GM12873 (cell line): Measurements from ENCODE around the gene CAPN9.

Source experiments
- TF ChIP-seq, protein P1 (sequence below): IDR thresholded peaks from 2 replicates; pipeline ENCODE4 v1.5.1; 2012; ENCODE audit warnings: low read depth, mild to moderate bottlenecking, moderate library complexity, low read length, control low read depth; ENCODE audit not compliant: insufficient read depth; ENCODE audit errors: missing control alignments

Gene CAPN9

GRCh38 chr1:230702934-230703678 is 44.1 kb upstream of the CAPN9 start:
- TF ChIP-seq, protein P1, sequence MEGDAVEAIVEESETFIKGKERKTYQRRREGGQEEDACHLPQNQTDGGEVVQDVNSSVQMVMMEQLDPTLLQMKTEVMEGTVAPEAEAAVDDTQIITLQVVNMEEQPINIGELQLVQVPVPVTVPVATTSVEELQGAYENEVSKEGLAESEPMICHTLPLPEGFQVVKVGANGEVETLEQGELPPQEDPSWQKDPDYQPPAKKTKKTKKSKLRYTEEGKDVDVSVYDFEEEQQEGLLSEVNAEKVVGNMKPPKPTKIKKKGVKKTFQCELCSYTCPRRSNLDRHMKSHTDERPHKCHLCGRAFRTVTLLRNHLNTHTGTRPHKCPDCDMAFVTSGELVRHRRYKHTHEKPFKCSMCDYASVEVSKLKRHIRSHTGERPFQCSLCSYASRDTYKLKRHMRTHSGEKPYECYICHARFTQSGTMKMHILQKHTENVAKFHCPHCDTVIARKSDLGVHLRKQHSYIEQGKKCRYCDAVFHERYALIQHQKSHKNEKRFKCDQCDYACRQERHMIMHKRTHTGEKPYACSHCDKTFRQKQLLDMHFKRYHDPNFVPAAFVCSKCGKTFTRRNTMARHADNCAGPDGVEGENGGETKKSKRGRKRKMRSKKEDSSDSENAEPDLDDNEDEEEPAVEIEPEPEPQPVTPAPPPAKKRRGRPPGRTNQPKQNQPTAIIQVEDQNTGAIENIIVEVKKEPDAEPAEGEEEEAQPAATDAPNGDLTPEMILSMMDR: no peak

DNA sequence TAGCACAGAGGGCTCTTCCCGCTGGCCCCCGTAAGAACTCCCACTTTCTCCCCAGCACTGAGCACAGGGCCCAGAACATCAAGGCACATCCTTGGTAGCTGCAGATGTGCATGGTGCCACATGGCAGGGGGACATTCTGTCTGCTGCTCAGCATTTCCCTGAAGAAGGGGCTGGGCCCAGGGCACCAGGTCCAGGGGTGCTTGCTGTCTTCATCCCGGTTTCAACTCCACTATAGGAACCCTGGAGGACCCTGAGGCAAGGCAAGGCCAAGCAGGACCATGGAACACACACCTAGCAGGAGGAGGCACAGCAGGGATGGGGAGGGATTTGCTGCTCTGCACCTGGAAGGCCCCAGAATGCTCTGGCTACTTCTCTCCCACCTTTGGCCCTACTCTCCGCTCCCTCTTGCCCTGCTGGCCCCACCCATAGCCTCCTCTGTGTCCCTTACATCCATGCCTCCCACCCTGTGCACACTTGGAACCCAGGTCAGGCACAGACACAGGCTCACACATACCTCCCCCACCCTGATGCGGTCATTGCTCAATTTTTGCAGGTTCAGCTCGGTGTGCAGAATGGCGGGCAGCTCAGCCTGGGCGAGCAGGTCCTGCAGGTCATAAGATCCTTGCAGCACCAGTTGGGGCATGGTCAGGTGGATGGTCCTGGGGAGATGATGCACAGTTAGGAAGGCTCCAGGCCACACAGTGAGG is 43.4 kb upstream of the CAPN9 start:
- TF ChIP-seq, protein P1: no peak

DNA sequence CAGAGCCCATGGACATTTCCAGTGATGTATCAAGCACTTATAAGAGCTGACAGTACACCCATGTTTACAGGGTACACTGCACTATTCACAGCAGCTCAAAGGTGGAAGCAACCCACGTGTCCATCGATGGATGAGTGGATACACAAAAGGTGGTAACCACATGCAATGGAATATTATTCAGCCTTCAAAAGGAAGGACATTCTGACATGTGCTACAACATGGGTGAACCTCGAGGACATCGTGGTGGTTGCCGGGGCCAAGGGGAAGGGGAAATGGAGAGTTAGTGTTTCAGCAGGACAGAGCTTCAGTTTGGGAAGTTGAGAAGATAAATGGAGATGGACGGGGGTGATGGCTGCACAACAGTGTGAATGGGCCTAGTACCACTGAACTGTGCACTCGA is 42.4 kb upstream of the CAPN9 start:
- TF ChIP-seq, protein P1: no peak

DNA sequence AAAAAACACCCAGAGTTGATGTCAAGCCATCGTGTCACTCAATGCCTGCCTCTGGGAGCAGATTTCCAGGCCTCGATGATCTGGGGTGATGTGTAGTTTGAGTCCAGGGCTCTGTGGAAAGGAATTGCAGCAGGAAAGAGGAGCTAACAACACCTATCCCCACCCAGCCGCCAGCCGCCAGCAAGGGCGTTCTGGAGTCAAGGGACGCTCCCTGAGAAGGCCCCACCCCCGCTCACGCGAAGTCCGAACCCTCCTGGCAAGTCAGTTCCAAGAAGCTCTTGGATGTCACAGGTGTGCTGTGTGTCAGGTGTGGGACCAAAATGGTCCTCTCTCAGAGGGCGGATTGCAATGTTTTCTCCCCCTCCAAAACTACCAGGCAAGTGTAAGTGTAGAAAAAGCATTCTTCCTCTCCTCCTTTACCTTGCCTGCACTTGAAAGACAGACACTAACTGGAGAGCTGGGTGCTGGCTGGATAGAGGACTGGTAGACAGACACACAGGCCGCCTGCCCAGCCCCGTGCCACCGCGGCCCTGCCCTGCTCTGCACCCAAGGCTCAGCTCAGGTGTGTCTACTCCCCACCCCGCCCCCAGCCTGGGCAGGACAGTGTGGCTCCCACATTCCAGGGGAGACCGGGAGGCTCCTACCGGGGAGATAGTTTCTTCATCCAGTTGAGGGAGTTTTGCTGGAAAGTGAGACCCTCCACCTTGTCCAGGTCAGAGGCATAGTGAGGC is 41.7 kb upstream of the CAPN9 start:
- TF ChIP-seq, protein P1: no peak

DNA sequence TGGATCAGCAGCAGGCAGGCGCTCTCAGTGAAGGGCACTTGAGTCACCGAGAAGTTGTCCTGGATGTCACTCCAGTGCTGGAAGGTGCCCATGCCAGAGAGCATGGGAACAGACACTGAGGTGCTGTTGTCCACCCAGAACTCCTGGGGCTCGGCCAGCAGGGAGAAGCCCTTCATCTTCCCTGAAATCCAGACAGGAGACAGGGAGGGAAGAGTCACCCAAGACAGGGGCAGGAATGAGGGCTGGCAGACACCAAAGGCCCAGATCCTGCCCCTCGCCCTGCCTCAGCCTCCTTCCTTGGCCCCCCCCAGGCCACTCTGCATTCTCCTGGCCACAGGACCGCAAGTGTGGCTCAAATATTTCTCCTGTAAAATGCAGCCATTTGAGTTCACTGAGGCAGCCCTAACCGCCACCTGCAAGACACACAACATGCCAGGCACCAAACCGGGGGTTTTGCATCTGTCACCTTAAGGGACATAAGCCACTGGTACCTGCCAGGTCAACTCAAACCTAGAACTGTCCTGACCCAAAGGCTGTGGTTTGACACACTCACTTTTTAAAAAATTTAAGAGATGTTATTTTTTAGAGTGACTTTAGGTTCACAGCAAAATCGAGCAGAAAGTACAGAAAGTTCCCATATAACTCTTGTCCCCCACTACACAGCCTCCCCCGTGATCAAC is 41.0 kb upstream of the CAPN9 start:
- TF ChIP-seq, protein P1: no peak

DNA sequence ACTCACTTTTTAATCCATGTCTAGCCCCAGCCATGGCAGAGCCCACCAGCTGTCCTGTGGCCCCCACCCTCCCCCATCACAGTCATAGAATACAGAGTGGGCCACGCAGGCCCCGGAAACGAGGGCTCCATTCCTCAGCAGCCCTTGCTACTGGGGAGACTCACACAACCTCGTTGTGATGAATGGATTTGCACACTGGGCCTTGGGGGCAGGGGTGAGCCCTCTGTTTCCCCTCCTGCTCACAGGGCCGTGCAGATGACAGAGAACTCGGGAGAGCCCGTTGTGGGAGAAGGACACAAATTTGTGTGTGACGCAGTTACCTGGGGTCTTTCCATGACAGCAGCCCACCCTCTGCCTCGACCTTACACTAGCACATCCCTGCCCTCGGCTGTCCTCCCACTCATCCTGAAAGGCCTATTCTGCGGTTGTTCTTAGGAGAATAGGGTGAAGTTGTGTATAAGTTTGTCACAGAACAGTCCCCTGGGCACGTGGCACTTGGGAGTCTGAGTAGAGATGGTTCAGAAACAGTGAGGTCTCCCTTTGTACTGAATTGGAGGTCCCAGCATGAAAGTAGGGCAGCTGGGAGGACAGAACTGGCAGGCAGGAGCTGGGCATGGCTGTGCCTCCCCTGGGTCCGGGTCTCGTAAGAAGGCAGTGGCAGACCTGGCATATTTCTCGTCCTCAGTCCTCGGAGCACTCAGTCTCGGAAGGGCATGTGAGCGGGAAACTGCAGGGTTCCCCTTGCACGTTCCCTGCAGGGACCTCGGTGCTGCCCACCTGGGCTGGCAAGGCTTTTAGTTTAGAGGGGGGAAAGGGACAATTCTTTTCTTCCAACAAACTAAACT is 40.1 kb upstream of the CAPN9 start:
- TF ChIP-seq, protein P1: no peak
